Activated gamma-delta T cell (primary cell): ENCODE measurements around the gene TLR10.

Source experiments
- DNase-seq: peaks from one replicate; lab custom pipeline; 2025; lab: John Stamatoyannopoulos, UW

The TLR10 gene

GRCh38 chr4:38728631-38729141 is 54.1 kb downstream of the TLR10 start:
- no peak for DNase-seq

GRCh38 chr4:38724475-38724808 is 58.3 kb downstream of the TLR10 start:
- no peak for DNase-seq

- DNase-seq: no peak
Observed at GRCh38 chr4:38723726-38724474, 58.9 kb downstream of the TLR10 start.

GRCh38 chr4:38723114-38723513 is 59.7 kb downstream of the TLR10 start:
- no peak for DNase-seq
